A549 (cell line): Measurements from ENCODE around the gene MAP3K8.

Source experiments
- CTCF ChIP-seq: fragments of >200 bp; sonication (Bioruptor Twin); formaldehyde crosslinking; IDR thresholded peaks from 3 replicates; pipeline ENCODE4 v1.5.1; 2016
- EHMT2 ChIP-seq: fragments of 200-600 bp; sonication (generic); IDR thresholded peaks from 2 replicates; pipeline ENCODE4 v1.6.1; 2016; ENCODE audit warnings: antibody characterized with exemption, low read depth, mild to moderate bottlenecking, moderate library complexity
- EP300 ChIP-seq, 2 experiments: fragments of >200 bp; sonication (Bioruptor Twin); formaldehyde crosslinking; IDR thresholded peaks; 2 replicates in 1 of 2; 3 replicates in 1 of 2; pipeline ENCODE4 v1.6.1; 2016 to 2017
- ESRRA ChIP-seq: fragments of 150-350 bp; IDR thresholded peaks from 2 replicates; pipeline ENCODE4 v1.6.1; 2014; ENCODE audit warnings: mild to moderate bottlenecking, low read length, borderline replicate concordance
- FOSL2 ChIP-seq, 2 experiments: fragments of 450-650 bp in 1 of 2; fragments of >200 bp in 1 of 2; sonication (Bioruptor Twin) in 1 of 2; formaldehyde crosslinking; IDR thresholded peaks; 2 replicates each; pipeline versions ENCODE4 v1.5.0 to v1.6.1; 2016 to 2020; ENCODE audit warnings: mild to moderate bottlenecking in 1 of 2, moderate library complexity in 1 of 2
- MAZ ChIP-seq: fragments of 150-350 bp; IDR thresholded peaks from 2 replicates; pipeline ENCODE4 v1.6.1; 2014; ENCODE audit warnings: antibody characterized with exemption, low read depth, low read length, borderline replicate concordance
- POLR2A ChIP-seq: IDR thresholded peaks from 2 replicates; pipeline ENCODE4 v1.6.1; 2012; ENCODE audit warnings: mild to moderate bottlenecking, low read length
- SREBF2 ChIP-seq: fragments of 450-650 bp; IDR thresholded peaks from 2 replicates; pipeline ENCODE4 v1.6.1; 2014; ENCODE audit warnings: mild to moderate bottlenecking, moderate library complexity
- TF ChIP-seq, protein P1 (sequence below): fragments of 200-600 bp; sonication (generic); IDR thresholded peaks from 2 replicates; pipeline ENCODE4 v1.6.1; 2016; ENCODE audit warnings: antibody characterized with exemption, mild to moderate bottlenecking, moderate library complexity

- no peak for TF ChIP-seq SREBF2
- TF ChIP-seq EHMT2 = no peak
- TF ChIP-seq MAZ = no peak
- no peak for TF ChIP-seq POLR2A
- no peak for TF ChIP-seq FOSL2 (IDR thresholded peaks at IDR 0.05)
- TF ChIP-seq FOSL2 (CRISPR knock-in tag; IDR thresholded peaks at IDR 0.05) = no peak
- no peak for TF ChIP-seq CTCF
- TF ChIP-seq EP300 (IDR thresholded peaks at IDR 0.05) = no peak
- TF ChIP-seq ESRRA = no peak
- TF ChIP-seq, protein P1, sequence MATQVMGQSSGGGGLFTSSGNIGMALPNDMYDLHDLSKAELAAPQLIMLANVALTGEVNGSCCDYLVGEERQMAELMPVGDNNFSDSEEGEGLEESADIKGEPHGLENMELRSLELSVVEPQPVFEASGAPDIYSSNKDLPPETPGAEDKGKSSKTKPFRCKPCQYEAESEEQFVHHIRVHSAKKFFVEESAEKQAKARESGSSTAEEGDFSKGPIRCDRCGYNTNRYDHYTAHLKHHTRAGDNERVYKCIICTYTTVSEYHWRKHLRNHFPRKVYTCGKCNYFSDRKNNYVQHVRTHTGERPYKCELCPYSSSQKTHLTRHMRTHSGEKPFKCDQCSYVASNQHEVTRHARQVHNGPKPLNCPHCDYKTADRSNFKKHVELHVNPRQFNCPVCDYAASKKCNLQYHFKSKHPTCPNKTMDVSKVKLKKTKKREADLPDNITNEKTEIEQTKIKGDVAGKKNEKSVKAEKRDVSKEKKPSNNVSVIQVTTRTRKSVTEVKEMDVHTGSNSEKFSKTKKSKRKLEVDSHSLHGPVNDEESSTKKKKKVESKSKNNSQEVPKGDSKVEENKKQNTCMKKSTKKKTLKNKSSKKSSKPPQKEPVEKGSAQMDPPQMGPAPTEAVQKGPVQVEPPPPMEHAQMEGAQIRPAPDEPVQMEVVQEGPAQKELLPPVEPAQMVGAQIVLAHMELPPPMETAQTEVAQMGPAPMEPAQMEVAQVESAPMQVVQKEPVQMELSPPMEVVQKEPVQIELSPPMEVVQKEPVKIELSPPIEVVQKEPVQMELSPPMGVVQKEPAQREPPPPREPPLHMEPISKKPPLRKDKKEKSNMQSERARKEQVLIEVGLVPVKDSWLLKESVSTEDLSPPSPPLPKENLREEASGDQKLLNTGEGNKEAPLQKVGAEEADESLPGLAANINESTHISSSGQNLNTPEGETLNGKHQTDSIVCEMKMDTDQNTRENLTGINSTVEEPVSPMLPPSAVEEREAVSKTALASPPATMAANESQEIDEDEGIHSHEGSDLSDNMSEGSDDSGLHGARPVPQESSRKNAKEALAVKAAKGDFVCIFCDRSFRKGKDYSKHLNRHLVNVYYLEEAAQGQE = no peak
Measured at GRCh38 chr10:30491204-30491915, 57.4 kb downstream of the MAP3K8 start.
